Activated CD8-positive, alpha-beta T cell treated with anti-CD3 and anti-CD28 coated beads for 36 hours (primary cell): ENCODE measurements around the gene NUP93. TPM values are rescaled to one million over a fixed set of nuclear protein-coding genes. Genes with fewer than 3 reads are reported as not detected.
"Not testable (repeated sequence)": the region's sequence is repeated elsewhere in the genome, so short reads cannot be mapped to it uniquely, and the experiment has no call there.

Source experiments
- ATAC-seq: fragments of 200-7000 bp; cut with Tn5 transposase; one replicate; pipeline ENCODE4 v1.10.0; 2021; ENCODE audit warnings: mild to moderate bottlenecking, moderate library complexity
- CTCF ChIA-PET: fragments of 350-600 bp; sonication (Branson Sonifier 250); formaldehyde crosslinking; loops from one replicate; lab custom pipeline; 2021; ENCODE audit warnings: antibody characterized with exemption; lab: Charles Lee
- POLR2A ChIA-PET: fragments of 350-600 bp; sonication (Branson Sonifier 250); formaldehyde crosslinking; loops from one replicate; lab custom pipeline; 2021; ENCODE audit warnings: antibody characterized with exemption; lab: Charles Lee
- DNase-seq: peaks from one replicate; pipeline ENCODE4 v3.0.0-alpha.2; 2020
- H3K27ac Mint-ChIP-seq: one replicate; pipeline ENCODE4 v1.8.0; 2021; ENCODE audit warnings: mild to moderate bottlenecking, mixed read lengths
- H3K27me3 Mint-ChIP-seq: one replicate; pipeline ENCODE4 v1.8.0; 2021; ENCODE audit warnings: mixed read lengths
- H3K36me3 Mint-ChIP-seq: one replicate; pipeline ENCODE4 v1.8.0; 2021; ENCODE audit warnings: low read depth, mixed read lengths
- H3K4me1 Mint-ChIP-seq: one replicate; pipeline ENCODE4 v1.8.0; 2021; ENCODE audit warnings: low read depth, mixed read lengths
- H3K4me3 Mint-ChIP-seq: one replicate; pipeline ENCODE4 v1.8.0; 2021; ENCODE audit warnings: mild to moderate bottlenecking, moderate library complexity, mixed read lengths
- H3K9me3 Mint-ChIP-seq: one replicate; pipeline ENCODE4 v1.8.0; 2021; ENCODE audit warnings: mixed read lengths
- intact Hi-C: fragments of 100-400 bp; cut with micrococcal nuclease; formaldehyde crosslinking; loops from one replicate; pipeline ENCODE4 v1.10.0; 2022
- total RNA-seq, 2 experiments: library from RNA; stranded (reverse); gene quantifications; one replicate each; pipeline ENCODE4 v1.2.3, GENCODE V29; 2021
- TF ChIP-seq, protein P1 (sequence below): fragments of 200-600 bp; IDR thresholded peaks from one replicate; pipeline ENCODE4 v1.8.0; 2022; ENCODE audit warnings: antibody characterized with exemption, mild to moderate bottlenecking

The NUP93 gene
- total RNA-seq, 2 experiments from 2014 or later, result 171 to 191 TPM

DNA sequence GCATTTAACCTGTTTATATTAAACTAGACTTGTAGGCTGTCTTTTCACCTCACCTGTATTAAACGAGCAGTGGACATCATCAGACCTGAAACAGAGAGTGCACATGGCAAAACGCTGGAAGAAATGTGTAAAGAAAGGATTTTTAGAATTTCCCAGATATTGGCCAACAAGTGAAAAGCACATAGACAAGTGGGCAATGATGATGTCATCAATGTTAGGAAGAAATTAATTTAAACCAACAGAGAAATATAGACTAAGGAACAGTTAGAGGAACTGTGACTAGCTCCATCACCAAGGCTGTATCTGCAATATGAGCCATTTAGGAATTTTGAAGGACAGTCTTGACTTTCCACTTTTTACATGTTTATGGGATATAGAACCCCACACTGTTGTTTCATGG lies 67.9 kb downstream of the NUP93 start:
- DNase-seq (no peak), ATAC-seq (no peak)
- ChIA-PET POLR2A (no interaction called here), CTCF (interaction anchor here (1.0 to 1.4 kb wide), 2 partner anchors 14 to 19 kb away, joined by 3 to 4 read pairs; no protein-coding TSS in a partner anchor)
- H3K9me3 Mint-ChIP-seq, result no peaks in the 10 kb centered on the region
- no peak overlapping the region for H3K4me3 Mint-ChIP-seq
- no peaks in the 10 kb centered on the region for H3K4me1 Mint-ChIP-seq
- intact Hi-C loops, result no loop called here
- peaks cover 5% of the 10 kb centered on the region for H3K36me3 Mint-ChIP-seq
- TF ChIP-seq, protein P1, sequence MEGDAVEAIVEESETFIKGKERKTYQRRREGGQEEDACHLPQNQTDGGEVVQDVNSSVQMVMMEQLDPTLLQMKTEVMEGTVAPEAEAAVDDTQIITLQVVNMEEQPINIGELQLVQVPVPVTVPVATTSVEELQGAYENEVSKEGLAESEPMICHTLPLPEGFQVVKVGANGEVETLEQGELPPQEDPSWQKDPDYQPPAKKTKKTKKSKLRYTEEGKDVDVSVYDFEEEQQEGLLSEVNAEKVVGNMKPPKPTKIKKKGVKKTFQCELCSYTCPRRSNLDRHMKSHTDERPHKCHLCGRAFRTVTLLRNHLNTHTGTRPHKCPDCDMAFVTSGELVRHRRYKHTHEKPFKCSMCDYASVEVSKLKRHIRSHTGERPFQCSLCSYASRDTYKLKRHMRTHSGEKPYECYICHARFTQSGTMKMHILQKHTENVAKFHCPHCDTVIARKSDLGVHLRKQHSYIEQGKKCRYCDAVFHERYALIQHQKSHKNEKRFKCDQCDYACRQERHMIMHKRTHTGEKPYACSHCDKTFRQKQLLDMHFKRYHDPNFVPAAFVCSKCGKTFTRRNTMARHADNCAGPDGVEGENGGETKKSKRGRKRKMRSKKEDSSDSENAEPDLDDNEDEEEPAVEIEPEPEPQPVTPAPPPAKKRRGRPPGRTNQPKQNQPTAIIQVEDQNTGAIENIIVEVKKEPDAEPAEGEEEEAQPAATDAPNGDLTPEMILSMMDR, result no peak
- H3K27me3 Mint-ChIP-seq, result no peaks in the 10 kb centered on the region
- no peak overlapping the region for H3K27ac Mint-ChIP-seq

DNA sequence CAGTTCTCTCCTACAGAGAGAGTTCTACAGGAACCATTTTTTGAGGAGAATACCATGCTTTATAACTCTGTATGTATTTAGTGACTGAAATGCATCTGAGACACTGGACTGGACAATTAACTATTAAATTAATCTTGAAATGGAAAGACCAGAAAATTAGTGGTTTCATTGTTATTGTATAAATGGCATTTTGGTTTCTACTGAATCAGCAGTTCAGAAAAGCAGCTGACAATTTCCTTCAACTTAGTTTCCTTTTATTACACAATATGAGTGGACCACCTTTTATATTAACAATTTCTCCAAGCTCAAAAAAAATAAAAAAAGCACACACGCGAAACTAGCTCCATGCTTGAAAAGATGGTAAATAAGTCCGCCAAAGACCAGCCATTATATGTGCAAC lies 69.0 kb downstream of the NUP93 start:
- POLR2A ChIA-PET, result no interaction called here
- Mint-ChIP-seq H3K36me3 (peaks cover 5% of the 10 kb centered on the region), H3K4me3 (no peak overlapping the region), H3K27me3 (no peaks in the 10 kb centered on the region), H3K9me3 (no peaks in the 10 kb centered on the region), H3K4me1 (no peaks in the 10 kb centered on the region), H3K27ac (no peak overlapping the region)
- intact Hi-C loops, result no loop called here
- ATAC-seq (no peak), DNase-seq (no peak)
- TF ChIP-seq, protein P1, result no peak
- CTCF ChIA-PET, result interaction anchor here (1.0 to 1.4 kb wide), 2 partner anchors 15 to 18 kb away, joined by 3 to 4 read pairs; no protein-coding TSS in a partner anchor

DNA sequence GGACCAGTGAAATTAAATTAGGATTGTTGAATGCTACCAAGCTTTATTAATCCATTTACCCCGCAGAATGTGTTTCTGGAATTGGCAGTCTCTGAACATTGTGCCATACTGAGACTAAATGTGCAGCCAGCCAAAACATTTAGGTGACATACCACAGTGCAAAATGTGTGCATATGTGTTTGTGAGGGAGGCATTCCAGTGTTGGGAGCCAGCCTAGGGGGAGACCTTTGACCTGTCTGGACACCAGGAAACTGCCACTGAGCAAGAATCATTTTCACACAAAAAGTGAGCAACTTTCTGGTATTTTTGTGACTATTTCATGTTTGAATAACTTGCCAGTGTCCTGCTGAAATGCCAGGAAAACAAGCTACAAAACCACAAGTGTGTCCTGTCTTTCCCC lies 70.4 kb downstream of the NUP93 start:
- Mint-ChIP-seq H3K4me3 (no peak overlapping the region), H3K36me3 (peaks cover 7% of the 10 kb centered on the region), H3K4me1 (no peaks in the 10 kb centered on the region), H3K9me3 (no peaks in the 10 kb centered on the region), H3K27me3 (no peaks in the 10 kb centered on the region), H3K27ac (no peak overlapping the region)
- no peak for ATAC-seq
- DNase-seq, result no peak
- ChIA-PET POLR2A (interaction anchor here (0.6 kb wide), 1 partner anchor 565 kb away, joined by 3 read pairs; no protein-coding TSS in a partner anchor), CTCF (interaction anchor here (1.5 kb wide), 1 partner anchor 25 kb away, joined by 3 read pairs; no protein-coding TSS in a partner anchor)
- TF ChIP-seq, protein P1, result no peak
- intact Hi-C loops, result no loop called here

GRCh38 chr16:56801762-56802161 lies 71.8 kb downstream of the NUP93 start:
- Mint-ChIP-seq H3K36me3 (peaks cover 19% of the 10 kb centered on the region), H3K27ac (no peak overlapping the region), H3K4me1 (no peaks in the 10 kb centered on the region), H3K9me3 (no peaks in the 10 kb centered on the region), H3K27me3 (no peaks in the 10 kb centered on the region), H3K4me3 (no peak overlapping the region)
- intact Hi-C loops, result no loop called here
- CTCF ChIA-PET, result no interaction called here
- TF ChIP-seq, protein P1, result no peak
- POLR2A ChIA-PET, result interaction anchor here (0.7 kb wide), 1 partner anchor 28 kb away, joined by 4 read pairs; no protein-coding TSS in a partner anchor
- no peak for ATAC-seq
- no peak for DNase-seq

DNA sequence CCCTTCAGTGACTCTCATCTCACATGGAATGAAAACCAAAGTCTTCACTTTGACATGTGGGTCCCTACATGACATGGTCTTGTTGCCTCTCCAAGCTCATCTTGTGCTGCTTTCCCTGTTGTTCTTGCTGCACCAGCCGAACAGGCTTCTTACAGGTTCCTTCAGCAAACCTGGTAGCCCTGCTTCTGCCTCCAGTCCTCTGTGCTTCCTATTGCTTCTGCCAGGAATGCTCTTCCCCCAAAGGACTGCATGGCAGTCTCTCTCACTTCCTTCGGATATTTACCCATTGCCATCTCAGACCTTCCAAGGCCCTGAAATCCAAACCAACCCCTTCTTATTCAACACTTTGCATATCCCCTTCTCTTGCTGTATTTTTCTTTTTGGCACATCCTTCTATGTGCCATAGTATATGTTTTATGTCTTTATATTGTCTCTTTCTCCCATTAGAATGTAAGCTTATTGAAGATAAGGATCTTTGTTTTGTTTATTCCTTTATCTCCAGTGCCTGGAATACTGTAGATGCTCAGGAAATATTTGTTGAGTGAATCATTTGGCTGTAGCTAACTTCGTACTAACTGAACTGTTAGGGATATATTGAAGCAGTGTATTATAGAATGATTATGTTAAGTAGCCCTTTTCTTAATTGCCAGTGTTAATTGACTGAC lies 77.2 kb downstream of the NUP93 start:
- intact Hi-C loops, result no loop called here
- Mint-ChIP-seq H3K9me3 (no peaks in the 10 kb centered on the region), H3K4me1 (no peaks in the 10 kb centered on the region), H3K27me3 (no peaks in the 10 kb centered on the region), H3K27ac (no peak overlapping the region), H3K36me3 (peaks cover 27% of the 10 kb centered on the region), H3K4me3 (no peak overlapping the region)
- ATAC-seq (no peak), DNase-seq (no peak)
- TF ChIP-seq, protein P1, result no peak
- ChIA-PET CTCF (interaction anchor here (1.5 kb wide), 1 partner anchor 30 kb away, joined by 3 read pairs; no protein-coding TSS in a partner anchor), POLR2A (no interaction called here)

DNA sequence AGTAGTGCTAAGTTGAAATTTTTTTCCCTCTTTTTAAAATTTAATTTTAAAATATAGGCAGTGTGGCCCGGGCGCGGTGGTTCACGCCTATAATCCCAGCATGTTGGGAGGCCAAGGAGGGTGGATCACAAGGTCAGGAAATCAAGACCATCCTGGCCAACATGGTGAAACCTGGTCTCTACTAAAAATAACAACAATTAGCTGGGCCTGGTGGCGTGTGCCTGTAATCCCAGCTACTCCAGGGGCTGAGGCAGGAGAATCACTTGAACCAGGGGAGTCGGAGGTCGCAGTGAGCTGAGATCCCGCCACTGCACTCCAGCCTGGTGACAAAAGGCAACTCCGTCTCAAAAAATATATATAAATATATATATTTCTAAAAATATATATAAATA lies 77.7 kb downstream of the NUP93 start:
- H3K27ac Mint-ChIP-seq, H3K4me1 Mint-ChIP-seq, H3K9me3 Mint-ChIP-seq, ATAC-seq, H3K4me3 Mint-ChIP-seq, POLR2A ChIA-PET, intact Hi-C loops, H3K27me3 Mint-ChIP-seq, DNase-seq: not testable (repeated sequence)
- CTCF ChIA-PET, result interaction anchor here (1.5 kb wide), 1 partner anchor 30 kb away, joined by 3 read pairs; no protein-coding TSS in a partner anchor
- peaks cover 27% of the 10 kb centered on the region for H3K36me3 Mint-ChIP-seq
